ENCODE measurements around the gene GLOD5.

- TF ChIP-seq, protein P1, sequence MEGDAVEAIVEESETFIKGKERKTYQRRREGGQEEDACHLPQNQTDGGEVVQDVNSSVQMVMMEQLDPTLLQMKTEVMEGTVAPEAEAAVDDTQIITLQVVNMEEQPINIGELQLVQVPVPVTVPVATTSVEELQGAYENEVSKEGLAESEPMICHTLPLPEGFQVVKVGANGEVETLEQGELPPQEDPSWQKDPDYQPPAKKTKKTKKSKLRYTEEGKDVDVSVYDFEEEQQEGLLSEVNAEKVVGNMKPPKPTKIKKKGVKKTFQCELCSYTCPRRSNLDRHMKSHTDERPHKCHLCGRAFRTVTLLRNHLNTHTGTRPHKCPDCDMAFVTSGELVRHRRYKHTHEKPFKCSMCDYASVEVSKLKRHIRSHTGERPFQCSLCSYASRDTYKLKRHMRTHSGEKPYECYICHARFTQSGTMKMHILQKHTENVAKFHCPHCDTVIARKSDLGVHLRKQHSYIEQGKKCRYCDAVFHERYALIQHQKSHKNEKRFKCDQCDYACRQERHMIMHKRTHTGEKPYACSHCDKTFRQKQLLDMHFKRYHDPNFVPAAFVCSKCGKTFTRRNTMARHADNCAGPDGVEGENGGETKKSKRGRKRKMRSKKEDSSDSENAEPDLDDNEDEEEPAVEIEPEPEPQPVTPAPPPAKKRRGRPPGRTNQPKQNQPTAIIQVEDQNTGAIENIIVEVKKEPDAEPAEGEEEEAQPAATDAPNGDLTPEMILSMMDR (IDR thresholded peaks at IDR 0.05), result no peak
- TF ChIP-seq POLR2A (IDR thresholded peaks at IDR 0.05), result no peak
- TF ChIP-seq POLR2AphosphoS5 (IDR thresholded peaks at IDR 0.05), result no peak
These were observed 45.6 kb upstream of the GLOD5 start for GRCh38 chrX:48715876-48716502.

All from prostate gland (tissue), 2 donors.